G401 (cell line): Measurements from ENCODE around the gene FCRL4. TPM values are rescaled to one million over a fixed set of nuclear protein-coding genes. Genes with fewer than 3 reads are reported as not detected.
"Not testable (repeated sequence)": the region's sequence is repeated elsewhere in the genome, so short reads cannot be mapped to it uniquely, and the experiment has no call there.

Experiments used
- DNase-seq: peaks from one replicate; pipeline ENCODE4 v3.0.0-alpha.2; 2015; ENCODE audit warnings: low spot score
- in situ Hi-C: cut with HindIII; loops from 2 replicates; pipeline ENCODE4 v1.10.0; 2016; ENCODE audit warnings: low sequenced_read_pairs, mixed read lengths
- total RNA-seq: library from RNA; depleted of rRNA; stranded (reverse); fragments of >200 nt; shearing (Covaris generic); gene quantifications from 2 replicates; pipeline ENCODE4 v1.2.3, GENCODE V29; 2014; rRNA removed

FCRL4 gene
- total RNA-seq, 1 experiment from 2014 or later: not detected

DNA sequence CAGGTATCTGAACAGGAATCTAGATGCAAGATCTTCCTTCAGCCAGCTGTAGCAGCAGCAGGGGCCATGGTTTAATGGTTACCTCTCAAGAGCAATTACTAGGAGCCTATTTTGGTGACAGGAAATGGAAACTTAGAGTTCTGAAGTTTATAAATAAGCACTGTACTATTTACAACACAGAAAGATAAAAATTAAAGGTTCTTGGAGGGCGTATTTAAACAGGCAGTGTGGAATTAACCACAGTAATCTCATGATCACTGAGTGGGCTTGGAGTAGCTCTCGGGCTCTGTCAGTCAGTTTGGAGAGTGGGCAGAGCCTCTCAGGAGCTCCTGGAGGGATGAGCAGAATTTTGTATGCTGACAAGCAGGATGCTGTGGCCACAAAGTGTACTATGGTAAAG, 35.4 kb downstream of the FCRL4 start:
- in situ Hi-C loops: no loop called here

DNA sequence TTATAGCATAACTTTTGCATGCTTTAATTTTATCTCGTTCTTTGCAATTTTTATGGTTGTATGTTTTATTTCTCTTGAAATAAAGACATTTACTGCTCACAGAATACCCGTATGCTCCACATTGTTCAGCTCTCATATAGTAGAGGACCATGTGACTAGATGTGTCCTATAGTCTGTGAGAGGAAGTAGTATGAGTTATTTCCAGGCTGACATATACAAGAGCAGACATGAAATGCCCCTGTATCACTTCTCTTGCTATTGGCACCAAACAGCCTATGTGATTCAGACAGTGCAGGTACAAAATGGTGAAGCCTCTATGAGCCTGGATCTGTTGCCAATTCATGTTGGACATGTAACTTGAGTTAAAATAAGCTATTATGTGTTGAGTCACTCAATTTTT, 39.8 kb downstream of the FCRL4 start:
- in situ Hi-C loops: no loop called here
- DNase-seq: no peak

More for the DNA sequence above, 35.4 kb downstream of the FCRL4 start:
- DNase-seq: no peak

DNA sequence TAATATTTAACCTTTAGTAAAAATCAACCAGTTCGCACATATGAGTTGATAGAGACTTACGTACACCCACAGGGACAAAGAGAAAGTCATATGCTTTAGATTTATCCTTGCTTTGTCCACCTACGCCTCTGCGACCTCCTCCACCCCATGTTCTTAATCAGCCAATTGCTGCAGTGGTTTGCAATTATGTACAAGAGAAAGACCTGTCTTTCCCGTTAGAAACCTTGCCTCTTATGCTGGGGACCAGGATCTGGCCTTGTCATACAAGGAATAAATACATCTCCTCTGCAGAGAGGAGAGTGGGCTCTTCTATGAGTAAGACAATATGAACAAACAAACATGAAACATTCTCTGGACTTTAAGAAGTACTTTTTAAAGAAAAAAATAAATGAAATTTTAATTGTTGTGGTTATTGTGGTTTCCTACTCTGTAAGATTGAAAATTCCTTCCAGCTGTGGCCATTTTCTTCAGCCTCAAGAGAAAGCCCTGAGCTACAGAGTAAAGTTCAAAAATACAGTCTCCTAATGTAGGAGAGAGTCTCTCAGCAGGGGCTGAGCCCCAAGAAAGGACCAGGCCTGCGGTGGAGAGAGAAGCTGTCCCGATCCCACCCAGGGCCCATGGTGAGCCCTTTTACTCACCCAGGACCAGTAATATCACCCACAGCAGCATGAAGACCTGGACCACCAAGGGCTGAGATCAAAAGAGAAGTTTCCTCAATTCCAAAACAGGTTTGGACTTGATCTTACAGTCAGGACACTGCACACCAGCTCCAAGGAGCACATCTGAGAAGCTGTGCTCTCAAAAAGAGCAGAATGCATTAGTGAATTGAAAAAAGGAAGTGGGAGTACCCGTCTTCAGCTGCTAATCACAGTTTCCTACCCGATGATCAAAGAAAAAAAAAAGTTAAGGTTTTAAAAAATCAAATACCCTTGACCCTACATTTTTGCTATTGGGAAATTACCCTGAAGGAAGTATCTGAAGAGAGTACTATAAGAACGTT, 45.9 kb downstream of the FCRL4 start, which contains the start of gene FCRL5:
TSS of gene FCRL5 (minus strand) at position 822 of the 1,000 bp plus-strand sequence. CDS start at position 669, 153 bp downstream.
- DNase-seq: no peak
- in situ Hi-C loops: no loop called here

DNA sequence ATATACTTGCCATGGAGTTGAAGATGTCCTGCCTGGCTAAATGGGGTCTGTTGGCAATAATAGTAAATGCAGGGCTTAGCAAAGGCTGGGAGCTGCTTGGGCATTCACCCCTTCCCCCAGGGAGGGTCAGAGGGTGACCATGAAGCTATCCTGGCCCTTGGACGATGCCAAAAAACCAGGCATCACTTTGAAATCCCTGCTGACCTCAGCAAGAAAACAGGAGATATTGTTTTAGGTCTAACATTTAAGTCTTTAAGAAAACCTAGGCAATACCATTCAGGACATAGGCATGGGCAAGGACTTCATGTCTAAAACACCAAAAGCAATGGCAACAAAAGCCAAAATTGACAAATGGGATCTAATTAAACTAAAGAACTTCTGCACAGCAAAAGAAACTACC, 49.8 kb downstream of the FCRL4 start:
- DNase-seq, in situ Hi-C loops: not testable (repeated sequence)

DNA sequence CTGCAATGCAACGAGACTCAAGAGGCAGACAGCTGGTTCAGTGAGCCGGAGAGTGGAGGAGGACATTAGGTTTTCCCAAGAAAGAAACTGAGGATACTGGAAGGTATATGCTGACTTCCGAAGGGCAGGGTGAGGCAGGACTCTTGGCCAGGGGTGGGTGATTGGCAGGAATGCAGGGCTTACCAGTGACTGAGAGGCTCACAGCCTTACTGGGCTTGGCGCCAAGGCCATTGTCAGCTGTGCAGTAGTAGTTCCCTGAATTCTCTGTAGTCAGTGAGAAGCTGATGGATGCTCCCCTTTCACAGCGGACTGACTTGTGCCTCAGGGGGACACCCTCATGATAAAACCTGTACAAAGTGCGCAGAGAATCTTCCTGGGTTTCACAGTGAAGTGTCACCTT, 55.2 kb downstream of the FCRL4 start:
- no peak for DNase-seq
- in situ Hi-C loops: no loop called here

DNA sequence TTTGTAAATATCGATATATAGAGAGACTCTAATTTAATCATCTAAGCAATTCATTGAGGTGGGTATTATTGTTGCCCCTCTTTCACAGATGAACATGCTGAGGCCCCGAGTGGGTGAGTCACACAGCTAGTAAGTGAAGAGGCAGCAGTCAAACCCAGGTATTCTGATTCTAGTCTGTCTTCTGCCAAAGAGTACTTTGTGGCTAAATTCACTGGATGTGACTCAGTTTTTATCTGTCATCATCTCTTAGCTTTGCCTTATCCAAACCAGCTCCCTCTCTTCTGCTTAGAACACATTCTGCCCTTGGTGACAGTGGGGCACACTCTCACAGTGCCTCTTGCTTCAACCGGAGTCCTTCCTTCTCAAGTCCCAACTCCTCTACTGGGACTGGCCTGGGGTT, 57.0 kb downstream of the FCRL4 start:
- no peak for DNase-seq
- in situ Hi-C loops: no loop called here

DNA sequence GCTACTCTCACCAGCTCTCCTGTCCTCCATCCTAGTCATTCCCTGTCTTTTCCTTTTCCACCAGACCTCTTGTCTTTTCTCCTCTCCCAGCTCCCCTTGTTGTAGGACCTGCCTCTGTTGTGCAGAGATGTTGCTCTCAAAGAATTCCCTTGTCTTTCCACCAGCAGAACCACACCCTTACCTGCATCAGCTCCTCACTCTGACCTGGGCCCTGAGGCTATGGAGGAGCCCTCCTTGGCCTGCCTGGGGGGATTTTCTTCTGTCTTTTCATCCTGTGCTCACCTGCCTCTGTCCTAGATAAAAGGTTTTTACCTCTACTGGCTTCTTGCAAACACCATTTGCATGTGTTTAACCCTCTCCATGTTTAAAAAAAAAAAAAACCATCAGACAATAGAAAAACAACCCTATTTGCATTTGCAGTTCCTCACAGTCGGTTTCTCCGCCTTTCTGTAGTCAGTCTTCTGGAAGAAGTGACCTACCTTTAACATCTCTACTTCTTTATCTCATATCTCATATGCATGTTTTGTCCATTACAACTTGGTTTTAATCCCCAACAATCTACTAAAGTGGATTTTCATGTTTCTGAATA, 57.6 kb downstream of the FCRL4 start:
- no peak for DNase-seq
- in situ Hi-C loops: no loop called here

DNA sequence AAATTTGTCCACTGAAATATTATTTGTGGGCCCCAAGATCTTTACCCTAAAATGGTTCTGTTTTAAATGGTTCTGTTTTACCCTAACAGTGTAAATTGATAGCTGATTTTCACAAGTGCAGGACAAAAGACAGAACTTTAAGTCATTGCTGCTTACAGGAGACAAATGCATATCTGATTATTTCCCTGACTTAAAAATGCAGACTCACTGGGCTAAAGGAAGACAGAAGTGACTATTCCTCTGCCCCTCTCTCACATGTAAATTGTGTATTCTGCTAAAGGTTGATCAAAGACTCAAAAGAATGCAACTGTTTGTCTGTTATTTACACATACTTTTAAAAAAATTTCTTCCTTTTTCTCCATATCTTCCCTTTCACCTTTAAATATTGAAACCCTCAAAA, 58.3 kb downstream of the FCRL4 start:
- in situ Hi-C loops: no loop called here

DNA sequence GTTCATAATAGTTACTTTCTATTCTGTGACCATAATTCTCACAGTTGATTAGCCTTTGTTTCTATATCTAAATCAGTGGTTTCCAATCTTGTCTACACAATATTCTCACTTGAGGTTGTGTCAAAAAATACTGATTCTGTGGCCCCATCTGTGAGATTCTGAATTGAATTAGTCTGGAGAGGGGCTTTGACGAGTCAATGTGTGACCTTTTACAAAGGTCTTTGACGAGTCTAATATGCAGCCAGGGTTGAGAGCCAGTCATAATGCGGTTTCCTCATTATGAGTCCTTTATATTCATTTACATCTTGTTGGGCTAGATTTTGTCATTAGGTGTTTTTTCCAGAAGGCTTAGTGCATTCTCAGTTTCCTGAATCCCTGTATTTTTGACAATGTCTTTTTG, 65.3 kb downstream of the FCRL4 start:
- in situ Hi-C loops: no loop called here
- DNase-seq: no peak

More for the DNA sequence above, 58.3 kb downstream of the FCRL4 start:
- DNase-seq: no peak

DNA sequence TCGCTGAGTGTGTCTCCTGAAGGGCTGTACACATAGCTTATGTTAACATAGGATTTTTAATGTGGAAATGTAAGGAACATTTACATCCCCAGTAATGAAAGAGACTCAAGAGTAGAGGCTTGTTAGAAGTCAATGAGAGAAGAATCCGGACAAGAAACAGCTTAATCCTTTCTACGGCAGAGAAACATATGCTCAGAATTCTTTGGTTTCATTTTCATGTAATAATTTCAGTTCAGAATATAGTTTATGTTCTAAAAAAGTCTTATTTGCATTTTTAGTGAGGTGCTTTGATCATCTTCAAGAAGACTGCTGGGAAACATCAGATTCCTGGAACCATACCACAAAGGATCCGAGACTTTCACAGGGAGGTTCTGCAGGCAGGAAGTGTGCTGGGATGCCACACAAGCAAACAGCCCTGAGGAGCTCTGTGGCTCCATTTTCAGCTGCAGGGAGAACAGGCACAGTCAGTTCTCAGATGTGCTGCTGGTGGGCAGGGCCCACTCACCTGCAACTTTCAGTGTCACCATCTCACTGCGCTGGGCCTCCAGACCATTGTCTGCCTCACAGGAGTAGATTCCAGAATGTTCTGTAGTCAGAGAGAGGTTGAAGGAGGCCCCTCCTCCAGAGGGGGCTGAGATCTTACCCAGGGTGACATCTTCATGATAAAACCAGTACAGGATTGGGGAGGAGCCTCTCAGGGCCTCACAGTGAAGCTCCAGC, 74.0 kb downstream of the FCRL4 start:
- in situ Hi-C loops: no loop called here
- DNase-seq: no peak

Other genes starting within 250 kb of the FCRL4 start
- not detected in 2 replicates for gene FCRL5, start 45.6 kb downstream of the FCRL4 start, total RNA-seq
- not detected in 2 replicates for gene FCRL3, start 102.7 kb upstream of the FCRL4 start, total RNA-seq
- gene FCRL2, start 179.0 kb upstream of the FCRL4 start, total RNA-seq: not detected in 2 replicates
- not detected in 2 replicates for gene FCRL1, start 222.0 kb upstream of the FCRL4 start, total RNA-seq
- gene CD5L, start 243.7 kb upstream of the FCRL4 start, total RNA-seq: not detected in 2 replicates